Adrenal gland (tissue), 19 donors: ENCODE data around the gene ATF6. TPM values are rescaled to one million over a fixed set of nuclear protein-coding genes. Genes with fewer than 3 reads are reported as not detected.
A peak's percentile ranks its signal among the peaks of the same experiment; 100 is the strongest.

ENCODE experiments used
- DNase-seq, 7 donors: peaks; one replicate each; pipeline ENCODE4 v3.0.0-alpha.2; 2019 to 2020
- H3K27ac ChIP-seq, 5 donors: fragments of 200-600 bp; sonication (generic) in 4 of 5; 1 replicate in 3 of 5; 2 replicates in 2 of 5; pipeline versions ENCODE4 v1.5.1 to v1.8.0; 2016 to 2020; ENCODE audit warnings: mild to moderate bottlenecking in 1 of 5
- H3K27me3 ChIP-seq: fragments of 200-600 bp; 2 replicates; pipeline ENCODE4 v1.8.0; 2021
- H3K36me3 ChIP-seq, 2 donors: fragments of 200-600 bp; replicated peaks in 1 of 2; 1 replicate in 1 of 2; 2 replicates in 1 of 2; pipeline versions ENCODE4 v1.5.1 to v1.8.0; 2018 to 2022
- H3K4me1 ChIP-seq, 2 donors: fragments of 200-600 bp; replicated peaks in 1 of 2; 1 replicate in 1 of 2; 2 replicates in 1 of 2; pipeline versions ENCODE4 v1.5.1 to v1.8.0; 2018 to 2021
- H3K4me3 ChIP-seq, 4 donors: fragments of 200-600 bp; sonication (generic) in 3 of 4; one replicate each; pipeline ENCODE4 v1.5.1; 2016 to 2018
- H3K9me3 ChIP-seq, 3 donors: fragments of 200-600 bp; sonication (generic) in 1 of 3; replicated peaks in 1 of 3; 1 replicate in 2 of 3; 2 replicates in 1 of 3; pipeline versions ENCODE4 v1.5.1 to v1.8.0; 2016 to 2021
- CTCF ChIP-seq, 6 experiments: fragments of 450-650 bp in 4 of 6; fragments of 200-600 bp in 2 of 6; sonication (generic) in 1 of 6; IDR thresholded peaks; 1 replicate in 5 of 6; 2 replicates in 1 of 6; pipeline versions ENCODE4 v1.5.1 to v1.8.0; 2016 to 2021; ENCODE audit warnings: antibody characterized with exemption in 6 of 6, mild to moderate bottlenecking in 2 of 6, moderate library complexity in 1 of 6
- POLR2A ChIP-seq, 2 donors: fragments of 450-650 bp; IDR thresholded peaks; one replicate each; pipeline ENCODE4 v1.6.1; 2017; ENCODE audit warnings: antibody characterized with exemption in 2 of 2, mild to moderate bottlenecking in 2 of 2, moderate library complexity in 1 of 2
- WGBS, 4 donors: extraction: QIAGEN DNeasy Blood & Tissue Kit in 2 of 4; methylation state at CpG; one replicate each; pipeline versions ENCODE4 v1.1.5 to v1.1.7; 2013 to 2017; 5-methylcytosine and 5-hydroxymethylcytosine counted together
- intact Hi-C, 2 donors: fragments of 100-400 bp; cut with DNase I; formaldehyde crosslinking; loops; one replicate each; pipeline versions ENCODE4 v1.14.1 to v1.15.0; 2022 to 2023
- long read RNA-seq, 10 donors: library from polyadenylated mRNA in 3 of 10; unstranded in 2 of 10; stranded (forward) in 1 of 10; transcript quantifications; one replicate each; pipeline ENCODE4 v2.0.0 and lab custom pipeline, GENCODE V29; 2021 to 2026
- polyA plus RNA-seq, 3 donors: library from polyadenylated mRNA; stranded (reverse); fragments of 200-250 nt in 2 of 3; fragments of 350-450 nt in 1 of 3; fragmentation: Illumina TruSeq in 1 of 3; extraction: RNeasy Lipid Tissue Mini Kit (QIAGEN cat#74804) in 1 of 3; gene quantifications; one replicate each; pipeline ENCODE4 v1.2.3, GENCODE V29; 2013 to 2014
- total RNA-seq, 9 donors: library from RNA; depleted of rRNA in 4 of 9; stranded (reverse); fragments of >200 nt in 4 of 9; fragments of 120-200 nt in 1 of 9; fragmentation: NEBNext Ultra II Directional in 1 of 9; extraction: Animal tissue kit (Norgen Biotek cat#: 25700) in 1 of 9; gene quantifications; one replicate each; pipeline versions ENCODE4 v1.1.0 to v1.2.4, GENCODE V29; 2013 to 2023
- donor health status: healthy with polysubstance abuse.
- donor health status: Bipolar disorder and iron deficiency.
- donor health status: DM: yes; HTN: yes; CAD: no.
- donor health status: DM: no; HTN: no; CAD: no.
- donor health status: DM: no; HTN: no; CAD: no.
- donor health status: DM: yes; HTN: yes; CAD: no.

ATF6 gene, protein sequence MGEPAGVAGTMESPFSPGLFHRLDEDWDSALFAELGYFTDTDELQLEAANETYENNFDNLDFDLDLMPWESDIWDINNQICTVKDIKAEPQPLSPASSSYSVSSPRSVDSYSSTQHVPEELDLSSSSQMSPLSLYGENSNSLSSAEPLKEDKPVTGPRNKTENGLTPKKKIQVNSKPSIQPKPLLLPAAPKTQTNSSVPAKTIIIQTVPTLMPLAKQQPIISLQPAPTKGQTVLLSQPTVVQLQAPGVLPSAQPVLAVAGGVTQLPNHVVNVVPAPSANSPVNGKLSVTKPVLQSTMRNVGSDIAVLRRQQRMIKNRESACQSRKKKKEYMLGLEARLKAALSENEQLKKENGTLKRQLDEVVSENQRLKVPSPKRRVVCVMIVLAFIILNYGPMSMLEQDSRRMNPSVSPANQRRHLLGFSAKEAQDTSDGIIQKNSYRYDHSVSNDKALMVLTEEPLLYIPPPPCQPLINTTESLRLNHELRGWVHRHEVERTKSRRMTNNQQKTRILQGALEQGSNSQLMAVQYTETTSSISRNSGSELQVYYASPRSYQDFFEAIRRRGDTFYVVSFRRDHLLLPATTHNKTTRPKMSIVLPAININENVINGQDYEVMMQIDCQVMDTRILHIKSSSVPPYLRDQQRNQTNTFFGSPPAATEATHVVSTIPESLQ
- total RNA-seq (10 to 100 TPM; 21.5 to 34.2 (median 28.2) TPM), polyA plus RNA-seq (10 to 100 TPM in 1 of 3 donors, 1 to 10 TPM in 2; 3.5 to 27.9 (median 3.6) TPM)
- long read RNA-seq, donor 1, full-length matches to known transcripts, result 6 of 23 reads
- long read RNA-seq, donor 1, partial matches to known transcripts, result 17 of 23 reads
- long read RNA-seq, donor 1, other reads (novel, unspliced or antisense), result 0 of 23 reads
- long read RNA-seq, donor 2, full-length matches to known transcripts, result 3 of 17 reads
- long read RNA-seq, donor 2, partial matches to known transcripts, result 14 of 17 reads
- long read RNA-seq, donor 2, other reads (novel, unspliced or antisense), result 0 of 17 reads
- long read RNA-seq, donor 3, full-length matches to known transcripts, result 10 of 19 reads
- long read RNA-seq, donor 3, partial matches to known transcripts, result 9 of 19 reads
- long read RNA-seq, donor 3, other reads (novel, unspliced or antisense), result 0 of 19 reads
- long read RNA-seq, donor 4, full-length matches to known transcripts, result 10 of 16 reads
- long read RNA-seq, donor 4, partial matches to known transcripts, result 1 of 16 reads
- long read RNA-seq, donor 4, other reads (novel, unspliced or antisense), result 5 of 16 reads
- long read RNA-seq, donor 5, full-length matches to known transcripts, result 47 of 61 reads
- long read RNA-seq, donor 5, partial matches to known transcripts, result 3 of 61 reads
- long read RNA-seq, donor 5, other reads (novel, unspliced or antisense), result 11 of 61 reads
- long read RNA-seq, donor 6, full-length matches to known transcripts, result 9 of 23 reads
- long read RNA-seq, donor 6, partial matches to known transcripts, result 10 of 23 reads
- long read RNA-seq, donor 6, other reads (novel, unspliced or antisense), result 4 of 23 reads
- long read RNA-seq, donor 7, full-length matches to known transcripts, result 2 of 8 reads
- long read RNA-seq, donor 7, partial matches to known transcripts, result 6 of 8 reads
- long read RNA-seq, donor 7, other reads (novel, unspliced or antisense), result 0 of 8 reads
- long read RNA-seq, donor 8, full-length matches to known transcripts, result 12 of 38 reads
- long read RNA-seq, donor 8, partial matches to known transcripts, result 26 of 38 reads
- long read RNA-seq, donor 8, other reads (novel, unspliced or antisense), result 0 of 38 reads
- long read RNA-seq, donor 9, full-length matches to known transcripts, result 4 of 18 reads
- long read RNA-seq, donor 9, partial matches to known transcripts, result 14 of 18 reads
- long read RNA-seq, donor 9, other reads (novel, unspliced or antisense), result 0 of 18 reads
- long read RNA-seq, donor 10, full-length matches to known transcripts, result 2 of 10 reads
- long read RNA-seq, donor 10, partial matches to known transcripts, result 8 of 10 reads
- long read RNA-seq, donor 10, other reads (novel, unspliced or antisense), result 0 of 10 reads

GRCh38 chr1:161766102-161766981 is at the start of gene ATF6:
Gene ATF6, plus strand, starts transcription at chr1:161766320. Its CDS starts 41 bp downstream, at chr1:161766361.
- intact Hi-C loops, result no loop called here
- H3K27me3 ChIP-seq, result no peaks in the 10 kb centered on the region
- peak; percentile 91 to 98 (median 94) for DNase-seq
- TF ChIP-seq POLR2A (IDR thresholded peaks at IDR 0.05), result peak; percentile 70 to 88
- peak in 3 of 6 experiments; percentile 2 to 17 (median 11) for TF ChIP-seq CTCF (IDR thresholded peaks at IDR 0.05)
- 0% methylated on average over 34 to 35 of the region's 35 CpGs for WGBS, 4 donors
- peaks cover 7 to 44% of the 10 kb centered on the region in 2 donors for H3K4me1 ChIP-seq
- peak within 1 kb of the TSS in 3 of 4 donors; percentile 77 to 98 (median 94) for H3K4me3 ChIP-seq
- peak within 1 kb of the TSS; percentile 58 to 97 (median 90) for H3K27ac ChIP-seq
- H3K36me3 ChIP-seq, result no peaks in the 10 kb centered on the region
- H3K9me3 ChIP-seq, result no peaks in the 10 kb centered on the region

DNA sequence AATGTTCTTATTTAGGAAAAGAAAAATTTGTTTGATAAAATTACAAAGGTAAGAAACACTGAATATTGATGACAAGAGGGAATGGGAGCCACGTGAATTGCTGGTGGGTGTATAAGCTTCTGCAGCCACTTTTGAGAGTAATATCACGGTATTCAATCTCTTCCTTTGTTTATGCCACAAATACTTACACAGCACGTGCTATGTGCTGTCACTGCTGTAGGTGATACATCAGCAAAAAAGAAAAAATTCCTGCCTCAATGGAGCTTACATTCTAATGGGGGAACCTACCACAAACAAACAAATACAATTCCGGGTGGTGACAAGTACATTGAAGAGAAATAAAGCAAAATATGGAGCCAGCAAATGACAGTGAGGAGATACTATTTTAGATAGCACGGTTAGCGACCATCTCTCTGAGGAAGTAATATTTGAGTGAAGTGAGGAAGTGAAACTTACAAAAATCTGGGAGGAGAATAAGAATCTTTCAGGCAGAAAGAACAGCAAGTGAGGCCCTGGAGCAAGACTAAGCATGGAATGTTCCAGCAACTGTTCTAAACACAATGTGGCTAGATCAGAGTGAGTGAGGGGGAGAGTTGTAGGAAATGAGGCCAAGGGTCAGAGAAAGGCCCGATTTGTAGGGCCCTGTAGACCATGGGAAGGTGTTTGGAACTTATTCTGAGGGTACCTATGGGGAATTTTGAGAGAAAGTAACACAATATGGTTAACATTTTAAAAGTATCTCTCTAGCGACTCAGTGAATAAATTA is 47.4 kb upstream of the ATF6 start:
- WGBS, 4 donors, result 70 to 75% (median 74%) methylated on average over 8 of the region's 8 CpGs

More for the DNA sequence above, 47.4 kb upstream of the ATF6 start:
- H3K4me3 ChIP-seq, result no peak overlapping the region
- H3K9me3 ChIP-seq, result no peaks in the 10 kb centered on the region
- no peak overlapping the region for H3K27ac ChIP-seq
- no peaks in the 10 kb centered on the region for H3K4me1 ChIP-seq
- intact Hi-C loops, result no loop called here
- H3K36me3 ChIP-seq, result no peaks in the 10 kb centered on the region
- TF ChIP-seq CTCF (IDR thresholded peaks at IDR 0.05) (no peak), POLR2A (IDR thresholded peaks at IDR 0.05) (no peak)
- peaks cover 5% of the 10 kb centered on the region for H3K27me3 ChIP-seq
- no peak for DNase-seq
